ENCODE measurements around the gene SSNA1. TPM values are rescaled to one million over a fixed set of nuclear protein-coding genes. Genes with fewer than 3 reads are reported as not detected.

SSNA1 gene
- total RNA-seq, 1 experiment from 2014 or later, result 71.6 TPM

DNA sequence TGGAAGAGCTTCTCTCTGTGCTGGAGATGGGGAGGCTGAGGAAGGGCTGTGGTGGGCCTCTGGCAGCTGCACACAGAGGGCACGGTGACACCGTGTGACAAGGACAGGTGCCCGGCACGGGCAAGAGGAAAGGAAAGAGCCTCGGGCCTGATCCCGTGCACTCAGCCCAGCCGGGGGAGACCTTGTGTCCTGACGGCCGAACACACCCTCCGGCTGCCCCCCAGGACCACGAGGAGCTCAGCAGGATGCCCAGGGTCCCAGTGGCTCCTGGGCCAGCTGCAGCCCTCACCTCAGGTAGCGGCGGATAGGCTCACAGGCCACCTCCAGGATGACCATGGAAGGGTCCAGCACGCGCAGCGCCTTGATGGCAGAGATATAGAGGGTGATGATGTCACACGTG lies 5.6 kb upstream of the SSNA1 start:
- DNase-seq (ENCODE audit: low spot score), result no peak

DNA sequence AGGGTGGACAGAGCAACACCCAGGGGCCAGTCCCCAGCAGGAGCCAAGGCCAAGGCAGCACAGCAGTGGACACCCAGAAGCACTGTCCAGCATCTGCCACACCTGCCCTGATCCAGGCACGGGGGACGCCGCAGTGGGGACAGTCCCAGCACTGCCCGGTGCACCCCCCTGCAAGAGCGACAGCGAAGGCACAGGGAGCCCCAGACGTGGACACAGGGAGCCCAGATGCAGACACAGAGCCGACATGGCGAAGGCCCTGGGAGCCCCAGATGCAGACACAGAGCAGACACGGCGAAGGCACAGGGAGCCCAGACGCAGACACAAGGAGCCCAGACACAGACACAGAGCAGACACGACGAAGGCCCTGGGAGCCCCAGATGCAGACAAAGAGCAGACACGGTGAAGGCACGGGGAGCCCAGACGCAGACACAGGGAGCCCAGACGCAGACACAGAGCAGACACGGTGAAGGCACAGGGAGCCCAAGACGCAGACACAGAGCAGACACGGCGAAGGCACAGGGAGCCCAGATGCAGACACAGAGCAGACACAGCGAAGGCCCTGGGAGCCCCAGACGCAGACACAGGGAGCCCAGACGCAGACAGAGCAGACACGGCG lies 4.4 kb upstream of the SSNA1 start:
- no peak for DNase-seq (ENCODE audit: low spot score)

GRCh38 chr9:137184881-137185660 lies 3.4 kb upstream of the SSNA1 start:
- DNase-seq (ENCODE audit: low spot score), result no peak

DNA sequence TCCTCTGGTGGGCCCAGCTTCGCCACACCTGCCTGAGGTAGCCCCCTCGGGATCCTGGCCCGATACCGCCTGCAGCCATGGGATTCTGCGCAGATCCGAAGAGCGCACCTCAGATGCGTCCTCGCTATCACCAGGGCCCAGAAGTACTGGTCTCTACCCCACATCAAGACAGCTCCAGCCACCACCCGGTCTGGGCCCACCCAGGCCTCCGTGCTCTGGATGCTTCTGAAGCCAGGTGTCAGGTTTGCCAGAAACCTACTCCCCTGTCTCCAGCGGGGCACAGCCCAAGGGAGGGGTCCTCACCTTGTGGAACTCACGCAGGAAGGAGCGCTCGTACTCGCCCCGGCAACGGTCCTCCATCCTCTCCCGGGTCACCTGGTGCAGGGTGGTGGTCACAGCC lies 2.6 kb upstream of the SSNA1 start:
- DNase-seq (ENCODE audit: low spot score), result no peak

GRCh38 chr9:137186385-137186784 lies 2.1 kb upstream of the SSNA1 start:
- DNase-seq (ENCODE audit: low spot score), result no peak

DNA sequence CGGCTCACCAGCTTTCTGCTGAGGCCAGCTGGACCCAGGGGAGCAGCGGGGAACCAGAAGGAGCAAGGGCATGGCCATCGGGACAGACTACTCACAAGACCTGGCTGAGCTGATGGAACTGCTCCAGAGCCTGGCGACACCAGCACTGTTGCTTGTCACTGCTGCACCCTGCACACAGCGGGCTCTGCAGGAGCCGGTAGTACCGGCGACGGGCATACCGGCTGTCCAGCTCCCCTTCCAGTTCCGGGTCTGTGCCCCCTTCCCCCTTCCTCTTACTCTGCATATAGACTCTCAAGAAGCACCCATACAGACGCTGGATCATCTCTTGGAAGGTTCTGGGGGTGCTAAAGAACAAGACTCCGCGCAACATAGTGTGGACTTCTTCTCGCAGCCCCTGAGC lies 1.1 kb upstream of the SSNA1 start:
- DNase-seq (ENCODE audit: low spot score), result no peak

DNA sequence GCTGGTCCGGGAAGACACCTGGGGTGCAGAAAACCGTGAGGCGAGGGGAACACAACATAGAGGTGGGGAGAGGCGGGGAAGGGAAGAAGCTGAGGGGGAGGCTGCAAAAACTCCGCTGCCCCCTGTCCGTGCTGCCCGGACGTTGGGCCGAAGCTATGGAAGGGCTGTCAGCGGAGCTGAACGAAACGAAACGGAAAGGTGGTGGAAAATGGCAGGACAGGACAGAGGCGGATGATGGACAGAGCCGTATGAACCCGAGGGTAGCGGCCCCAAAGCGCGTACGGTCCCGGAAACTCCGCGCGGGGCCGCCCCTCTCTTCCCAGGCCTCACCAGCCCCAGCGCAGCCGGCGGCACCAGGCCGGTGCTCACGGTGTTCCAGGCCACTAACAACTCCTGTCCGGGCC lies 388 bp upstream of the SSNA1 start:
- no peak for DNase-seq (ENCODE audit: low spot score)

DNA sequence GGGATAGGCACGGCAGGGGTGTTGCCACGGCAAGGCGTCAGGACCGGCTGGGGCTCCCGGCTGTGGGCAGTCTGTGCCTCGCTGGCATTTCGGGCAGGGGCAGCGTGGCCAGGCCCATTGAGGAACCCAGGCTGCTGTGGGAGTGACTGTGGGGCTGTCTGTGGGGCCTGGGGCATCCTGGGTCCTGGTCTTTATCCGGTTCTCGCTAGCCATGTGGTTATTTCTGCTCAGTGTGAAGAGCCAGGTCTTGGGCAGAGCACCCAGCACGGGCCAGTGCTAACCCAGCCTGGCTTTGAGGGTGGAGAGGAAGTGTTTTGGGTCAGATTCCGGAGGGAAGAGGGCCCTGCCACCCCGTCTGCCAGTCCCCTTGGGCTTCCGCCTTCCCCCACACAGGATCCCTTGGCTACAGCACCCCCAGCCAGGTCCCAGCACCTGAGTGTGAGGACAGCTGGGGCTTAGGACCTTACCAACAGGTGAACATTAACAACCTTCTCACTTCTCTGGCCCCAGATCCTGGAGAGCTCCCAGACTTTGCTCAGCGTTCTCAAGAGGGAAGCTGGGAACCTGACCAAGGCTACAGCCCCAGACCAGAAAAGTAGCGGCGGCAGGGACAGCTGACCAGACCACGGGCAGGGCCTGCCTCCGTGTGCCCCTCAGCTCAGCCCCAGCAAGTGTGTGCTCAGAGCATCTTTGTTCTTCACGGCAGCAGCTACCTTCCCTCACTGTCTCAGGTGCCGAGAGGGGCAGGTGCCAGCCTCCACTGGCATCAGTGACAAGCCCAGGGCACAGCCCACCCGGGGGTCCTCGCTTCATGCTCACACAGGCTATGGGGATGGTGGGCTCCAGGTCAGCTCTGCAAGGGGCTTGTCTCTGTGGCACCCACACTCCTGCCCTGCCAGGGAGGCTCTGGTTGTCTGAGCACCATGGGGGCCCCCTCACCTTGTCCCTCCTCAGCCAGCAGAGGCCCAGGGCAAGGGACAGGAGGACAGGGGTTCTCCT lies 1.1 kb downstream of the SSNA1 start:
- no peak for DNase-seq (ENCODE audit: low spot score)

DNA sequence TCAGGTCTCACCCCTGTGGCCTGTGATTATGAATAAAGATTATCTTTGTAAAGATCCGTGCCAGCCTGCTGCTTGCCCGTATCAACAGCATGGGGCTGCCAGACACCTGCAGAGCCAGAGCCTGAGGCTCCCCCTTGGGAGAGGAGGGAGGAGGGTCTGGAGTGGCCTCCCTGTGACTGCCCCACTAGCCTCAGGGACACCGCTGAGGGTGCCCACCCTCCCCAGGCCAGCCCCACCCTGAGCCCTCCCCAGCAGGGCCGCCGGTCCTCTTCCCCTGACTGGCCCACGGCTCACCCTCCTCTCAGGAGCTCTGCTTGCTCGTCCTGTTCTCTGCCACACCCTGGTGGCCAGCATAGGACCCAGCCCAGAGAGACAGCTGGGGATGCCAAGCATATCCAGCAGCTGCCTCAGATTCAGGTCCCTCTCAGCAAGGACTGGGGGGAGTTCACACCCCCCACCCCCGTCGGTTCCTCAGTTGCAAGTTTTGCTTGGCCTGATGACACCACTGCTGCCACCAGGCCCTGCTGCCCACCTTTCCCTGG lies 1.9 kb downstream of the SSNA1 start:
- DNase-seq (ENCODE audit: low spot score), result no peak

DNA sequence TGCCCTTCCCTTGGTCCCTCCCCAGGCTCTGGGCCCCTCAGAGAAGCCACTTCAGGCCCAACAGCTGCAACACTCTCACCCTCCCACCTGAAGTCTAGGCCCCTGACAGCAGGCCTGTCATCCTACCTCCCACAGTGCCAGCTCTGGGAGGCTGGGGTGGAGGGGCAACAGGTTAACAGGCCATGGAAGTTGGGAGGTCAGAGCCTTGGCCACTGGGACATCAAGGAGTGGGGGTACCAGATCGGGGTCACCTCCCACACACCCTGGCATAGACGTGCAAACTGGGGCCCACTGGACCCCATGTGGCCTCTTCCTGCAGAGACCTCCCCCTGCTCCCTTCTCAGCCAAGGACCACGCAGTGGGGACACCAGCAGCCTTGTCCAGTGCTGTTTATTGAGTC lies 2.8 kb downstream of the SSNA1 start:
- DNase-seq (ENCODE audit: low spot score), result no peak

DNA sequence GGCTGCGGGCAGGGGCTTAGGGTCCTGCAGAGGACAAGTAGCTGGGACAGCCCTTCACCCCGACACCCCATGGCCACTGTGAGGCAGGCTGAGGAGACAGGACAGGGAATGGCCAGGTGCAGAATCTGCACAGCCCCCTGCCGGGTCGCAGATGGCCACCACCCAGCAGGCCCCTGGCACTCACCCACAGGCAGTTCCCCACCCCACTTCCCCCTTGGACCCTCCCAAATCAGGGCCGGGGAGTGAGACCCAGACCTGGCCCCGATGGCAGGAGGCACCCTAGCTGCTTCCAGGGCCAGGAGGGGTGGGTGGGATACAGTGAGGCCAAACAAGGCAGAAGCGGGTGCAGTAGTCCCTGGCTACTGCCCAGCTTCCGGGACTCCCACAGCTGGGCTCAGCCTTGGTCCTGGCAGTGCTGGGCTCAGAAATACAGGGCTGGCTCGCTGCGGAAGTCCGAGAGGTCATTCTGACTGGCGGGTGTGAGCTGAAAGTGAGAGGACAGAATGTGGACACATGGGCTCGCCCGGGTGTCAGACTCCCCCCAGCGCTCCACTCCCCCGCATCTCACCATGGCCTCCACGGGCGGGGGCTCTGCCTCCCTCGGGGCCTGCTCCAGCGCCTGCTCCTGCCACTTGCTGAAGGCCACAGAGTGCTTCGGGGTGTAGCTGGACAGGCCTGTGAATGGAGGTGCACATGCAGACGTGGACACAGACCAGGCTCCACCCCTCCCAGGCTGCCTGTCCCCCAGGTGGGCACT lies 3.4 kb downstream of the SSNA1 start:
- no peak for DNase-seq (ENCODE audit: low spot score)

GRCh38 chr9:137192448-137192780 lies 3.9 kb downstream of the SSNA1 start:
- DNase-seq (ENCODE audit: low spot score), result no peak

GRCh38 chr9:137192859-137193258 lies 4.4 kb downstream of the SSNA1 start:
- no peak for DNase-seq (ENCODE audit: low spot score)

- no peak for DNase-seq (ENCODE audit: low spot score)
Measured at GRCh38 chr9:137193771-137194170, 5.3 kb downstream of the SSNA1 start.

DNA sequence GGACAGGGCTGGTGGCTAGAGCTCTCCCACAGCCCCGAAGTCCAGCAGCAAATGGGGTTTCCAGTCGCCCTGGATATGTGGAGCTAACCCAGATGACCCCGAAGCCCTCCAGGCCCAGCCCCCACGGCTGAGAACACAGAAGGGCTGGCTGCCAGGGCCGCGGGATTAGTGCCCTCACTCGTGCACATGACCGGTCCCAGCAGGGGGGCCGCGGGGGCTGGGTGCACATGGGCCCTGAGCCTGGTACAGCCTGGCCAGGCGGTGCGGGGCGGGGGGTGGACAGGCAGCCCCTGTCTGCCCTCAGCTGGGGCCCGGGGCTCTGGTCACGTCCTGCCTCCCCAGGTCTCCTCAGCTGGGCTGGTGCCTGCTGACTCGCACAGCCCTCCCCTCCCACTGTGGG lies 5.9 kb downstream of the SSNA1 start:
- no peak for DNase-seq (ENCODE audit: low spot score)

GRCh38 chr9:137194909-137195308 lies 6.4 kb downstream of the SSNA1 start:
- no peak for DNase-seq (ENCODE audit: low spot score)

DNA sequence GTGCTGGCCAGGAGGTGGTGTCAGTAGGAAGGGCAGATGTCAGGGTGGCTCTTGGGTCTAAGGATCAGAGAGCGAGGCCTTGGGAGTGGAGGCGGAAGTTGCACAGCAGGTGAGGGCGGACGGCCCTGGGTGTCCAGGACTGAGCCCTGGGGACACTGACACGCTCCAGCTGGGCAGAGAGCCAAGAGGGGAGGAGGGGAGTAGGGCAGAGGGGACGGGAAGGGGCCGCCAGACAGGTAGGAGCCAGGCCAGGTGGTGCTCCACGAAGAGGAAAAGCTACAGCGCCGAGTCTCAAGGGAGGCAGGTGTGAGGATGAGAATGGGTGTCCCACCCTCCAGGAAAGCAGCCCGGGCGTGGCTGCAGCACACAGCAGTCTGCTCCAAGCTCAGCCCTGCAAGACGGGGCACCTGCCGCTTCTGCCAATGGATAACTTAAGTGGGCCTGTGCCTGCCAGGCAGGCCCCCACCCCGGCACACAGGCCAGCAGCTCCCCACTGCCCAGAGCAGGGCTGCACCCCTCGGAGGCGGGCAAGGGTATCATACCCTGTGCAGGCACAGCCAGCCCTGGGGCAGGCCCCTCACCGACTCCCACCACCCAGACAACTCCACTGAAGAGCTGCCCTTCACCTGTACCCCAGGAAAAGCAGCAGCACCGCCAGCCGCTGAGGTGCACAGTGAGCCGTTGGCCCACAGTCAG lies 7.2 kb downstream of the SSNA1 start:
- DNase-seq (ENCODE audit: low spot score), result no peak

- no peak for DNase-seq (ENCODE audit: low spot score)
Measured at GRCh38 chr9:137198051-137198901, 9.8 kb downstream of the SSNA1 start.

DNA sequence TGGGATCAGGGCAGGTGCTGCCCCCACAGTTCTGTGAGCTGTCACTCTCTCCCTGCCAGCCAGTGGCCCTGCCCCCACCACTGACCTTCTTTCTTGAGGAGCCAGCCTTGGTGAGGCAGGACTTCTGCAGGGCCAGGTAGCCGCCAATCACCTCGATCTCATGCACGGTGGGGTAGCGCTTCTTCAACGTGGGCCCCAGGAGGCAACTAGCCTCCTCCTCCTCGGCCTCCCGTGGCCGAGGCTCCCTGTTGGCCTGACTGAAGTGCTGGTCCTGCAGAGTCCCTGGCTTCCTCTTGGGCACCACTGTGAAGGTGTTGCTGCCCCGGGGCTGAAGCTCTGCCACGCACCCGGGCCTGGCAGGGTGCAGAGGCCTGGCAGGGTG lies 10.4 kb downstream of the SSNA1 start:
- no peak for DNase-seq (ENCODE audit: low spot score)

All from H4 (cell line).